B cell (primary cell): ENCODE data around the gene GPR89A.

Experiments
- CTCF ChIP-seq: fragments of 200-600 bp; IDR thresholded peaks from one replicate; pipeline ENCODE4 v1.8.0; 2022; ENCODE audit warnings: antibody characterized with exemption, mild to moderate bottlenecking
- EZH2 ChIP-seq: IDR thresholded peaks from 2 replicates; pipeline ENCODE4 v1.6.1; 2012; ENCODE audit warnings: borderline replicate concordance, low read depth, mild to moderate bottlenecking, moderate library complexity, low read length; ENCODE audit not compliant: insufficient read depth, poor library complexity, severe bottlenecking

GRCh38 chr1:145601593-145601992 lies 6.2 kb upstream of the GPR89A start:
- TF ChIP-seq CTCF: no peak
- TF ChIP-seq EZH2: no peak
